ENCODE data around the gene OR5AP2.

- no peak for TF ChIP-seq CTCF (conservative IDR thresholded peaks at IDR 0.05 in 1 of 2, IDR thresholded peaks at IDR 0.05 in 1 of 2; ENCODE audit: low read depth in 1 of 2, low read length in 2 of 2)
- no peak for TF ChIP-seq EZH2 (IDR thresholded peaks at IDR 0.05; ENCODE audit: low read length, missing control alignments)
Measured at GRCh38 chr11:56663386-56663785, 21.1 kb upstream of the OR5AP2 start, which contains the start of gene OR5AR1.
